CD4-positive, alpha-beta T cell treated with Interleukin-4 for 1 hour (primary cell): ENCODE results near the gene PCDH15.

ENCODE experiments used
- DNase-seq, 2 donors: peaks; one replicate each; pipeline ENCODE4 v3.0.0-alpha.2; 2020 to 2022

PCDH15 gene

DNA sequence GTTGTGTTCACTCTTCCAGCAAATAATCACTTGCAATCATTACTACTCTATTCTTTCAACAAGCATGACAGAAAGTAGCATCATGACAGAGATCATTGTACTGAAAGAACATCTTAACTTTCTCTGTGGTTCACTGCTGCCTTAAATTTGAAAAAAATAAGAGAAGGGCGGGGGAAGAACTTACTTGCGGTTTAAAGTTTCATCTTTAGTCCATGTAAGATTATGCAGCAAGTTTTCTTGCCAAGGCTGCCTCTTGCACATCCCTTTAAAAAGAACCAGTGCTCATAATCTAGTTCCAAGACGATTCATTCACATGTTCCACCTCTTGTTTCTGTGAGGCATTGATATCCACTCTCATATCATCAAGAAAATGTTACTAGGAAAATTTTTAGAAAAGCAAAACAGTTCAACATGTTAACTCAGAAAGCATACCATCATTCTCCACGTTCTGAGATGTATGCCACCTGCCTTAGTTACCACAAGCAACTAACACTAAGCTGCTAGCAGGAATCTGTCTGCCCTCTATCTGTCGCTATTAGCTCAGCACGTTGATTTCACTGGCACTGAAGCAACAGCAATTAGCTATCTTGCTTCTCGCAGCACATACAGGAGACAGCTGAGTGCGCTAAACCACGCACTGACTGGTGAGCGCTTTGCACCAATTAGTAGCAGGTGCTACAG is at the start of gene PCDH15:
Gene PCDH15, minus strand, starts transcription at position 491 of the 681 bp plus-strand sequence. CDS start 136,969 bp downstream, outside the sequence.
- no peak for DNase-seq

DNA sequence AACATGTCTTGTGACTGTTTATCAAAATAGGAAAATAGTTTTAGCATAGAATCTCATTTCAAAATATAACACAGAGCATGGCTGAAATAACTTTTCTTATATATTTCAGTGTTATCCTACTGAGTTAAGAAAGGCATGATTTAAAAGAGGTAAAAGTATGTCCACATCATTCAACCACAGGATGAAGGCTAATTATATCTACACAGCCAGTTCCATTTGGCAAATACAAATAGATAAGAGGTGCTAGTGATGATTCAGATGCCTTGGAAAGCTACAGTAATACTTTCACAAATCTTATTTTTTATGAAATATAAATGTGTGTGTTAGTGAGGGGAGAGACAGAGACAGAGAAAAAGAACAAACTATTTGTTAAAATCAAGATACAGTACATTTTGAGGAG is 42.9 kb upstream of the PCDH15 start:
- DNase-seq: no peak

DNA sequence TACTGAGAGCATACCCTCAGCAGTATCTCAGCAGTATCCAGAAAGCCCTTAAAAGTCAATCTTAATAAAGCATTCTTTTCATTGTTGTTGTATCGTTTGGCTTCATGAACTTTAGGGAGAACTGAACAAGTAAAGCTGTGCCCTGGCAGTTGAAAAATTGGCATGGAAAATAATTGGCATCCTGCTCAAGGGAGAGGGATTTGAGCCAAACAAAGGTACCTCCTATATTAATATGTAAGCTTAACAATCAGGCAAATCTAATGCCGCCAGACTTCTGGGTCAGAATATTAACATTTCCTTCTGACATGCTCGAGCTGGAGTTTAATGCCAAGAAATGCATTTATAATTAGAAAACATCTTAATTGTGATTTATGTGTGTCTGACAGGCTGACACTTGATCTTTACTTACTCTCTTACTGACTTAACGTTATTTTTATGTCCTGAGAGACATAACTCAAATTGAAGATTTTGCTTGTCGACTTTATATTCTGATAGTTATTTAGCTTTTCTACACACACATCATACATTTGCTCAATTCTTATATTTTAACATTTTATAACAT is 42.1 kb upstream of the PCDH15 start:
- no peak for DNase-seq

DNA sequence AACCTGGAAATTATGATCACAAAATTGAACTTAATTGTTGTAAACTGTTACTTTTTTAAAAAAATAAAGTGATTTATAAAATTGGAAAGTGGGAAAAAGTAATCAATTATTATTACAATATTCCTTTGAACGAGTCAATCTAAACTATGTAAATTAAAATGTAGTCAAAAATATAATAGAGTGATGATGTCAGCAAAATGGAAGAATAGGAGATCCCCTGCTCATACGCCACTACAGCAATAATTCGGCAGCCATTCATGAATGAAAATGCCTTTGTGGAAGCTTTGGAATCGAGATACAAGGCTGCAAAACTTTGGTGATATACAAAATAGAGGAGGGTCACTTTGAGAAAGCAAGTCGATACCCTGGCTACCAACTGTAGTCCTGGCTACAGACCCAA is 36.4 kb upstream of the PCDH15 start:
- no peak for DNase-seq

DNA sequence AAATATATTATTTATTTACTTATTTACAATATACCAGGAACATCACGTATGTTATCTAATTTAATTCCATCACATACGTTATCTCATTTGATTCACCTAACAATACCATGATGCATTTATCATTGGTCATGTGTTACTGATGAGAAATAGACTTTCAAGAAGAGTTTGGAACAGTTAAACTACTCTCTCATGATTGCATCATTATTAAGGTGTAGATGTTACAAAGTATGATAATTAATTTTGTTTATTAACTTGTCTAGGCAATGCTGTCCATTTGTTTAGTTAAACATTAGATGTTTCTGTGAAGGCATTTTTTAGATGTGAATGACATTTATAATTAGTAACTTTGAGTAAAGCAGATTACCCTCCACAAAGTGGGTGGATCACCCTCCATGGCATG is 32.0 kb upstream of the PCDH15 start:
- no peak for DNase-seq

DNA sequence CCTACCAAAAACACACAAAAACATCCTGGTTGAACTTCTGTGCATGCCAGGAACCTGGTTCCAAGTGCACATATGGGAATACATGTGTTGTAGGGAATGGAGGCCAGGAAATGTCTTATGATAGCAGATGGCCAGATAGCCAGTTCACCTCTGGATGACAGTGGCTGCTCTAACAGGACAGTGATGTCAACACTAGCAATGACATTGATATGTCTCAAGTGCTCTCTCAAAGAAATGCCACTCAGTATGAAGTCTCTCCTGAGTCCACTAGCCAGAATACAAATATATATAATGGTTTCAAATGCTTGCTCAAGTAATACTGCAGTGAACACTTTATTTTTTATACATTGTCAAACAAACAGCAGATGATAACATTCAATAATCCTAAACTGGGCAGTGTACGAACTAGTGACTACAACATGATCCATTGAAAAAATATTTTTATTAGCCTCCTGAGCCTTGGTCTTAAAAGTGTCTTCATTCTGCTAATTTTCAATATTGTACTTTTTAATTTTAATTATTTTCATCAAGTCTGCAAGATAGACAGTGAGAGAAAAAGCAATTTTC is 26.0 kb upstream of the PCDH15 start:
- no peak for DNase-seq

DNA sequence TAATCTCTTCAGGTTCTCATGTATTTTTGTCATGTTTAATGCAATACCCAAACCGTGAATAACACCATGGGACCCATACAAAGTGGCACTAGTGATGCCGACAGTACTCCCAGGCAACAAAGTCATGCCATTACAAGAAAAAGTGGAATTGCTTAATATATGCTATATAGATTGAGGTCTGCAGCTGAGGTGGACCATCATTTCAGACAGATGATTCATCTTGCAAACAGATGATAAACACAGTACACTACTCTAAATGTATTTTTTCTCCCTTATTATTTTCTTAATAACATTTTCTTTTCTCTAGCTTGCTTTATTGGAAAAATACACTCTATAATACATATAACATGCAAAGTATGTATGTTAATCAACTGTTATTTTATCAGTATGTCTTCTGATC is 14.6 kb upstream of the PCDH15 start:
- DNase-seq: no peak

DNA sequence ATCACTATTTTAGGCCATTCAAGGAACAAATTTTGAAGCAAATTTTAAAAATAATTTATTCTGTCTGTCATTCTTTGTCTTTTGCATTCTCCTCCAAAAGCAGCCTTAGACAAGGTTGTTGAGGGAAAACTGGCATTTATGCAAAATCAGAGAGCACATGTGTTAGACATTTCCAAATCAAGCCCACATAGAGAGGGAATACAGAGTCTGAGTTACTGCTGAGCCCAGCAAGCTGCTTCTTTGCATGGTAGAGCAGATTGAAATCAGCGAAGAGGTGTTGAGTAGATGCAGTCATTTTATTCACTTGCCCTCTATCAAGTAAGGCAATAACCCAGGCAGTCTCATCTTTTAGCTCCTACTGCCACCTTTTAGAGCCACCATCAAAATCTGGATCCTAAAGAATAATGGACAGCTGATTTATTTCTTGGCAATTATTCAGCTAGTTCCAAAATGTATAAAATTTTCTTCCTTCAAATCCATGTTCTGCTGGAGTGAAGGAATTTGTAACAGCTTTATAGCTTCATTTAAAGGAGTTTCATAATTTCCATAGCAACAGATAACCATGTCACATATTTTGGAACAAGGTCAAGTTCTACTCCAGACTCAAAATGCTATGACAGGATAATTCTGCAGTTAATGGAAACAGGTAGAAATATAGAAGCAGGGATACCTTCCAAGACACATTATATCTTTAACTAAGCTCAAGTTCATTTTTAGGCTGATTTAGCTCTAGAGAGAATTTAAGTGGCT is 7.3 kb upstream of the PCDH15 start:
- no peak for DNase-seq

DNA sequence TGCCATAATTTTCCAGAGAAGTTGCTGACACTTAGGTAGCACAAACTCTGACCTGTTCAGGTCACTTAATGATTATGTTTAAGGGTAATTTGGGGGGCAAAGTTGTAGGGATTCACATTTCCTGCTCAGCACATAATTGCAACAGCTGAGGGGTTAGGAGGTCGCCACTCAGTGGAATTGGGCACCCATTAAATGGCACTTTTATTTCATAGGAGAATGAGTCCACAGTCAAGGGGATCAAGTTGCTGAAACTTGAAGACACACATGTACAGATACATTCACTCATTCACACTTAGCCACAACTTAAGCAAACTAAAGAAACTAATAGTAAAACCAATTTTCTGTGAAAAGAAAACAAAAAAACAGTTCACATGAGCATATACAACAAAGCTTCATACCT is 1.5 kb downstream of the PCDH15 start:
- no peak for DNase-seq

DNA sequence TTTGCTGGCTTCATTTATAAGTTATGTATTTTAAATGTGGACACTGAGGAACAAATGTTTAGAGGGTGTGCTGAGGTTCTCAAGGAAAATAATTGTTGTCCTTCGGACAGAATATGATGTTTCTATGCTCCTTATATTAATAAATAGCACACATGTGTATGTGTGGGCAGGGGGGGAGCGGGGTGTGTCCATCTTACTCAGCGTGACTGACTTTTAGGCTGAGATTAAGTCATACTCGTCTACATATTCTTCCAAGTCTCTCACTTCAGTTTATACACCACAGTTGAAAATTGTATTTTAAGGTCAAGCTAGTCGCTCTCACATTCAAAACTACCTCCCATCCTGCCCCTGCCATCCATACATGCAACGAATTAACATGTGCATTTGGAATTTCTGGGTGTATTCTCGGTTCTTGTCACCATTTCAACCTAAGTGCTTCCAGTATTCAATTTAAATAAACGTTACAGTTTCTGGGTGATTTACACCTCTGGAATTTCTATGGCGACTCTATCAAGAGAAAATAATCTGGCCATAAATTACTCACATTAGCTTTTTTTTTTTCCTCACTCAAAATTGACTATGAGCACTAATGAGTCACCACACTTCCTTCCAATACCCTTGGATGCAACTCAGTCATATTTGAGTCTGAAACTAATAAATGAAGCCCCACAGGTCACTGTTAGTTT is 3.3 kb downstream of the PCDH15 start:
- DNase-seq: no peak

DNA sequence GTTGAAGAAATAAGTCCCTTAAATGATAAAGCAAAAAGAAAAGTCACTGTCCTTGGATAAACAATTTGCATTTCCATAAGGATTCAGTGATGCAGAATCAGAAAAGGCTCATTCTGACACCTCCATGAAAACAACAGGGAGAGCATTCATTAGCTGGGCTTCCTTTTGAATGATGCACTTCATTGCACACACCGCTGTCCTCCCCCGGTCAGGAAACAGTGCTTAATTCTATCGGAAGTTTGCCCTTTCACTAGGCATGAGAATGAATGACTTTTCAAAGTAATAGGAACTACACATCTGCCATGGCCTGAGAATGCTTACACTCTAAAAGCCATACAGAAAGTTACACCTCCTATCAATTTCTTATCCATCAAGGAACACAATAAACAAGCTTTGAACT is 4.2 kb downstream of the PCDH15 start:
- DNase-seq: no peak

DNA sequence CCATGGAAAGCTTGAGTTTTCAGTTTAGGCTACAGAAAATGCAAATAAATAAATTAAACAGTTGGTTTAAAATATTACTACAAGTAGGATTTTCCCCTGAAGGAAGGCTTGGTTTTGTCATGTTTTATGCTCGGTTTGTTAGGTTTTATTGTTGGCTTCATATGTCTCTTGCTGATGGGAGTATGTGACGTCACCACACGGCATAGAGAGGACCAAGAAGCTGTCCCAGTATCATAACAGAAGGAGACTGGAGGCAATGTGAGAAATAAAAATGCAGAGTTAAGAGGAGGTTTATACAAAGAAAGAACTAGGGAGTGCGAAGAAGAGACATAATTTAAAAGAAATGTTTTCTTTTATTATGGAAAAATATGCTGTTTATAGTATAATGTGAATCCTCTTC is 24.4 kb downstream of the PCDH15 start:
- DNase-seq: no peak

DNA sequence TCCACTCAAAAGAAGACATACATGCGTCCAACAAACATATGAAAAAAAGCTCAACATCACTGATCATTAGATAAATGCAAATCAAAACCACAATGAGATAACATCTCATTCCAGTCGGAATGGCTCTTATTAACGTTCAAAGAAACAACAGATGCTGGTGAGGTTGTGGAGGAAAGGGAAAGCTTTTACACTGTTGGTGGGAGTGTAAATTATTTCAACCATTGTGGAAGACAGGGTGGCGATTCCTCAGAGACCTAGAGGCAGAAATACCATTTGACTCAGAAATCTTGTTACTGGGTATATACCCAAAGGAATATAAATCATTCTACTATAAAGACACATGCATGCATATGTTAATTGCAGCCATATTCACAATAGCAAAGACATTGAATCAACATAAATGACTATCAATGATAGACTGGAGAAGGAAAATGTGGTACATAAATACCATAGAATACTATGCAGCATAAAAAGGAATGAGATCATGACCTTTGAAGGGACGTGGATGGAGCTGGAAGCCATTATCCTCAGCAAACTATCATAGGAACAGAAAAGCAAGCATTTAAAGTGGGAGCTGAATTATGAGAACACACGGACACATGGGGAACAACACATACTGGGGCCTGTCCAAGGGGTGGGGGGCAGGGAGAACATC is 28.4 kb downstream of the PCDH15 start:
- no peak for DNase-seq

DNA sequence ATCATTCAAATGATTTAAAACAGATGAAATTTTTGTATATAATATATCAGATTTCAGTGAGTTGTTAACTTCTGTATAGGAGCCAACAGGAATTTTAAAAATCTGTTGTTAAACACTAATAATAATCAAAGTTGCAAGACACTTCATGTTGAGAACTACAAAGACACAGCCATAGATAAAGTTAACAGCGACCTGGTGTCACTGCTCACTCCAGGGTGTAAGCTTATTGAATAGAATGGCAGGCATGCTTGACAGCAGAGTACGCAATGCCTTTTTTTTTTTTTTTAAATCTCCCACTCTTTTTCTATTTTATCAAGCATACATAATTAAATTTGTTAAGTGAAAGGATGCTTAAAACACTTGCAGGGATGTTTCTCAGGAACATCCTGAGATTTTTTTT is 32.0 kb downstream of the PCDH15 start:
- DNase-seq: no peak

DNA sequence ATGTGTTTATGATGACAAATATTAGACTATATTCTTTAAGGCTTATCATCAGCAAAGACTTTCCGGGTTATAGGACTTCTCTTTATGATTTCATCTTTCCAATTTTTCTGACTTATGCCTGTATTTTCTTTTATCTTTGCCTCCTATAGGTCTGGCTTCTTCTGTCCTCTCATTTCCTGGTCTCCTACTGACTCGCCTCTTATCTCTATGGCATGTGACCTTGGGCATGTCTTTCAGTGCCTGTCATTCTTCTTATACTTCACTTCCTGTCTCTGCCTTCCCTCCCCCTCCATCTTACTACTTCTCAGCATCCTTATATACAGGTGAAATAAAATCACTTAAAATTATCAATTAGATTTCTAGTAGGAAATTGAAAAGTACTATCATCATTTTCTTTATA is 42.2 kb downstream of the PCDH15 start:
- no peak for DNase-seq

DNA sequence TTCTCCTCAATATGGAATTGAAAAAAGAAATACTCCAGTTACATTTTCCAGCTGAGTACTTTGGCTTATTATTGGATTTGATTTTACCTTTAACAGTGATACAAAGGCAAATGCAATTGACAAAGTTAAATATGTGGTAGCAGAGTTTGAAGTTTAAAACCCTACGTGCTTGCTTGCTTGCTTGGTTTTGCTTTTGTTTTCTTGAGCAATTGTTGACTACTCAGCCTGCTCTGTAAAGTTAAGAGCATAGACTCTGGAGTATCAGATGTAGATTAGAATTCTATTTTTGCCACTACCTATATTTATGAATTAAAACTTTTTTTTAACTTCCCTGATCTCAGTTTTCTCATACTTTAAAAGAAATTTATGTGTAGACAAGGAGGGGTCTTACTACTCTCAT is 51.4 kb downstream of the PCDH15 start:
- DNase-seq: no peak

DNA sequence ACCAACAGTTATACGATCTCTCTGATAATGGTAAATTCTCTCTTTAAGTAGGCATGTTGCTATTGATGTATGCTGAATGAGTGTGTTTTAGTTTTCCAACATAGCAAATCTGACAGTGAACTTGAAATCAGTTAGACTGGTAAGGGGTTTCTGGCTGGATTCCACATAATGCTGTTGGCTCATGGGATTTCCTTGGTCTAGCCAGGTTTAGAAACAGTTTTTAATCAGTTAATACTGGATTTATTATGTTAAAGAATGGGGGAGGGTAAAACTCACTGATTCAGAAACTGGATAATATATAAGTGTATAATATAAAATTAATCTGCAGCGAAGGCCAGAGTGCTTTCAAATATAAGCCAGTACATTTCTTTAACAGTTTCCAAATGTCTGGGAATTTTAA is 55.6 kb downstream of the PCDH15 start:
- DNase-seq: no peak

DNA sequence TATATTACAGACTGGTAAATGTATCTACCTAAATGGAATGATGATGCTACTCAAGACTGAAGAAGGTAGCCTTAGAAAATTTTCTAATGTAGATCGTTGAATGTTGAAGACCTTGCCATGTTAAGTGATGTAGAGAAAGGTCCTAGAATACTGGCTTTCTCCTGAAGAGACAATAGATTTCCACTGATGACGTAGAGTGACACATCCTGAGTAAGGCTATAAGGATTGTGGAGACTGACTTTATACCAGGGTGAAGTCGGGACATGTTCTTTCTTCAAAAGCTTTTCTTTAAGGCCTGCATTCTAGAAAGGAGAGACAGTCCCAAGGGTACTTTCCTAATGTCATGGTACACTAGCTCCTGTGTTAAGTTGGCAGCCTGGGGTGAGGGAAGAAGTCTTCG is 58.6 kb downstream of the PCDH15 start:
- no peak for DNase-seq

DNA sequence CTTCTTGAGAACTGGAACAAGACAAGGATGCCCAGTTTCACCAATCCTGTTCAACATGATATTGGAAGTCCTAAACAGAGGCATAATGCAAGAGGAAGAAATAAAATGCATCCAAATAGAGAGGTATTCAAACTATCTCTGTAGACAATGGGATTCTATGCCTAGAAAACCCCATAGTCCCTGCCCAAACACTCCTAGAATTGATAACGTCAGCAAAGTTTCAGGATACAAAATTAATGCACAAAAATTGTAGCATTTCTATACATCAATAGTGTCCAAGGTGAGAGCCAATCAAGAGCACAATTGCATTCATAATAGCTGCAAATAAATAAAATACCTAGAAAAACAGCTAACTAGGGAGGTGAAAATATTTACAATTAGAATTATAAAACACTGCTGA is 72.5 kb downstream of the PCDH15 start:
- no peak for DNase-seq

DNA sequence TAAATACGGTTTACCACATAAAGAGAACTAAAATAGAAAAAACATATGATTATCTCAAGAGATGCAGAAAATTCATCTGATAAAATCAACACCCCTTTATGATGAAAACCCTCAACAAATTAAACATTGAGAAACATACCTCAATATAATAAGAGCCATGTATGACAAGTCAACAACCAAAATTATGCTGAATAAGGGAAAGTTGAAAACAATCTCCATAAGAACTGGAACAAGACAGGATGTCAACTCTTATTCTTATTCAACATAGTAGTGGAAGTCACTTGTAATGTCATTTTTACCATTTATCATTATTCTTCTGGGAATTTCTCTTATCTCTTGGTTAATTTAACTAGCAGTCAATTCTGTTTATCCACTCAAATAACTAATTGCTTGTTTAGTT is 79.0 kb downstream of the PCDH15 start:
- DNase-seq: no peak

DNA sequence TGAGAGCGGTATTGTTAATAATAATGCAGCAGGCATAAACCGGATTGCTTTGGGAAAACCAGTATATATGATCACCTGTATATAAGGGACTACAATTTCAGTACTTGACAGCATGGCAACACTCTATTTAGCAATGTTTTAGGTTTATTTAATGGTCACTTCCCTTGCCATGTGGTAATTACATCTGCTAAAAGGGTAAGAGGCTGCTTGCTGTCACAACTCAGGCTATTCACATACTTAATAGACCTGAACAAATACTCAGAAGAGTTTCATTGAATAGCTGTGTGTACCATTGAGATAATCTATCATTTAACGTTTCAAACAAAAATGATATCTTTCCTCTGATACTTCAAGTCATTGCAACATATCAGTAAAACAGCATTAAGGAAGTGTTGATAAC is 90.1 kb downstream of the PCDH15 start:
- DNase-seq: no peak

DNA sequence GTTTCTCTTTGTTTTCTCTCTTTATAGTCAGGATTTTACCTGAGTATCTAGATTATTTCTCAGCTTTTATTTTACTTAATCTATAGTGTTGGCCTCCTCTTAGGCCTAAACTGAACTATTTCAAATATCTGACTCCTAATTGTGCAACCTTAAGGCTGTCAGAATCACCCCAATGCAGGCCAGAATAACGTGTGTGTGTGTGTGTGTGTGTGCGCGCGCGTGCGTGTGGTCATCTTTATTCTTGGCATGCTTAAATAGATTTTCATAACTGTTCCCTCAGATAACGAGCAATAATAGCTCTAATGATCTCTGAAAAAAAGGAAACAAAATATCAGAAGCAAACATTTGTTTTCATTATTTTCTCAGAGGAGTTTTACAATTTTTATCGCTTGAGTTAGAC is 92.4 kb downstream of the PCDH15 start:
- no peak for DNase-seq

DNA sequence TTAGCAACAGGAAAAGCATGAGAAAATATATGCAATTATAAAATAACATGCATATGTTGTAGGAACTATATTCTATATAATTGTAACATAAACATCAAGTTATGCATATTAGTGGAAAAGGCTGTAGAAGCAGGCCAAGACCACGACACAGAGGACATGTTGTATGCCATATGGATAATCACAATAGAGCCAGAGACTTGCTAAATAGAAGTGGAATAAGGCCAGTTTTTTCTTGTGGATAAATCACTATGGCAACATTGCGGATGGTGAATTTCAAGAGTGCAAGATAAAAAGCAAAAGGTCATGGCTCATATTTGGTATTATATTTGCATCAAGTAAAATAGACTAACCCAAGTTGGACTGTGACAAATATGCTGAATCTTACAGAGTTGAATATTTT is 93.0 kb downstream of the PCDH15 start:
- DNase-seq: no peak
